MM.1S (cell line): Measurements from ENCODE around the gene LMAN1.
A peak's percentile ranks its signal among the peaks of the same experiment; 100 is the strongest.

ENCODE experiments used
- DNase-seq: peaks from one replicate; pipeline ENCODE4 v3.0.0-alpha.2; 2015
- H2AFZ ChIP-seq: fragments of 300-600 bp; sonication (generic); 2 replicates; pipeline ENCODE4 v1.6.0; 2016; ENCODE audit warnings: antibody characterized with exemption, low read length
- H3F3A ChIP-seq: fragments of 300-600 bp; sonication (generic); 2 replicates; pipeline ENCODE4 v1.6.1; 2016; ENCODE audit warnings: mild to moderate bottlenecking, antibody characterized with exemption, low read length, moderate library complexity, mixed read lengths; ENCODE audit not compliant: insufficient read depth
- H3K27ac ChIP-seq: fragments of 300-600 bp; sonication (generic); 2 replicates; pipeline ENCODE4 v1.5.1; 2016; ENCODE audit warnings: mild to moderate bottlenecking, low read length
- H3K27me3 ChIP-seq: fragments of 300-600 bp; sonication (generic); replicated peaks from 2 replicates; pipeline ENCODE4 v1.6.0; 2016; ENCODE audit warnings: low read length; ENCODE audit not compliant: insufficient read depth
- H3K36me3 ChIP-seq: fragments of 300-600 bp; sonication (generic); replicated peaks from 2 replicates; pipeline ENCODE4 v1.6.1; 2016; ENCODE audit warnings: mild to moderate bottlenecking, low read length, mixed read lengths; ENCODE audit not compliant: insufficient read depth
- H3K4me1 ChIP-seq: fragments of 300-600 bp; sonication (generic); 2 replicates; pipeline ENCODE4 v1.6.1; 2016; ENCODE audit warnings: low read length, mixed read lengths
- H3K4me2 ChIP-seq: fragments of 300-600 bp; sonication (generic); 2 replicates; pipeline ENCODE4 v1.6.0; 2016; ENCODE audit warnings: low read depth, low read length
- H3K4me3 ChIP-seq: fragments of 300-600 bp; sonication (generic); 2 replicates; pipeline ENCODE4 v1.5.1; 2016; ENCODE audit warnings: low read length, mixed read lengths
- H3K79me2 ChIP-seq: fragments of 300-600 bp; sonication (generic); 2 replicates; pipeline ENCODE4 v1.6.1; 2016; ENCODE audit warnings: mixed run types, low read length, mixed read lengths
- H3K9ac ChIP-seq: fragments of 300-600 bp; sonication (generic); 2 replicates; pipeline ENCODE4 v1.6.1; 2016; ENCODE audit warnings: low read length, mixed read lengths
- H3K9me2 ChIP-seq: fragments of 300-600 bp; sonication (generic); replicated peaks from 2 replicates; pipeline ENCODE4 v1.6.1; 2016; ENCODE audit warnings: mild to moderate bottlenecking, low read length, mixed read lengths; ENCODE audit not compliant: insufficient read depth
- H3K9me3 ChIP-seq: fragments of 300-600 bp; sonication (generic); replicated peaks from 2 replicates; pipeline ENCODE4 v1.6.1; 2016; ENCODE audit warnings: mild to moderate bottlenecking, low read length, mixed read lengths; ENCODE audit not compliant: insufficient read depth
- H4K20me1 ChIP-seq: fragments of 300-600 bp; sonication (generic); 2 replicates; pipeline ENCODE4 v1.6.1; 2016; ENCODE audit warnings: mild to moderate bottlenecking, low read length, moderate library complexity, mixed read lengths; ENCODE audit not compliant: insufficient read depth
- CTCF ChIP-seq: fragments of 300-600 bp; sonication (generic); IDR thresholded peaks from 2 replicates; pipeline ENCODE4 v1.5.1; 2016; ENCODE audit warnings: antibody characterized with exemption, low read length, mixed read lengths
- EZH2 ChIP-seq: fragments of 300-600 bp; sonication (generic); optimal IDR thresholded peaks from 2 replicates; pipeline ENCODE3; 2017; ENCODE audit warnings: low read depth, mild to moderate bottlenecking, antibody characterized with exemption, low read length, mixed read lengths
- EZH2phosphoT487 ChIP-seq: fragments of 300-600 bp; sonication (generic); IDR thresholded peaks from 2 replicates; pipeline ENCODE4 v1.6.1; 2018; ENCODE audit warnings: antibody characterized with exemption, low read length

The LMAN1 gene

GRCh38 chr18:59359576-59359952 is 499 bp upstream of the LMAN1 start:
- peak overlapping the region; percentile 80 for H3K4me2 ChIP-seq
- TF ChIP-seq CTCF (no peak), EZH2 (no peak)
- H3K4me3 ChIP-seq: peak overlapping the region; percentile 79
- no peak overlapping the region for H3K27ac ChIP-seq
- DNase-seq: no peak
- peaks cover 17% of the 10 kb centered on the region for H3K4me1 ChIP-seq
- H3K27me3 ChIP-seq: no peaks in the 10 kb centered on the region
- peaks cover 45% of the 10 kb centered on the region for H3K79me2 ChIP-seq
- peak overlapping the region; percentile 7; the same call in 1 of the 2 replicates for H3K9ac ChIP-seq
- peak overlapping the region; percentile 69 for H2AFZ ChIP-seq
- no peaks in the 10 kb centered on the region for H3K9me3 ChIP-seq
- H3K9me2 ChIP-seq: no peaks in the 10 kb centered on the region
- peaks cover 7% of the 10 kb centered on the region for H3K36me3 ChIP-seq
- no peaks in the 10 kb centered on the region for H4K20me1 ChIP-seq
- peaks cover 12% of the 10 kb centered on the region for H3F3A ChIP-seq

- TF ChIP-seq EZH2phosphoT487: no peak
- peak overlapping the region; percentile 85 for H3K27ac ChIP-seq
- H3K27me3 ChIP-seq: no peaks in the 10 kb centered on the region
- DNase-seq: no peak
- peaks cover 17% of the 10 kb centered on the region for H3K4me1 ChIP-seq
- peaks cover 12% of the 10 kb centered on the region for H3F3A ChIP-seq
- H3K9me3 ChIP-seq: no peaks in the 10 kb centered on the region
- H4K20me1 ChIP-seq: no peaks in the 10 kb centered on the region
- peak overlapping the region; percentile 95 for H3K9ac ChIP-seq
- H3K9me2 ChIP-seq: no peaks in the 10 kb centered on the region
- H3K36me3 ChIP-seq: peaks cover 16% of the 10 kb centered on the region
- H2AFZ ChIP-seq: peak overlapping the region; percentile 64; the same call in 1 of the 2 replicates
- peak overlapping the region; percentile 79 for H3K4me3 ChIP-seq
- peaks cover 57% of the 10 kb centered on the region for H3K79me2 ChIP-seq
- peak overlapping the region; percentile 88 for H3K4me2 ChIP-seq
These were observed 702 bp downstream of the LMAN1 start for GRCh38 chr18:59358414-59358711.

GRCh38 chr18:59357928-59358327 is 1.1 kb downstream of the LMAN1 start:
- peak; percentile 72 for DNase-seq
- Histone ChIP-seq H3K36me3 (peaks cover 20% of the 10 kb centered on the region), H3K4me1 (peaks cover 17% of the 10 kb centered on the region), H3K4me2 (peak overlapping the region; percentile 88), H4K20me1 (no peaks in the 10 kb centered on the region), H3K27me3 (no peaks in the 10 kb centered on the region), H3K9ac (peak overlapping the region; percentile 95), H3K9me3 (no peaks in the 10 kb centered on the region), H3K79me2 (peaks cover 62% of the 10 kb centered on the region), H3K9me2 (no peaks in the 10 kb centered on the region), H2AFZ (no peak overlapping the region), H3K27ac (peak overlapping the region; percentile 85), H3K4me3 (peak overlapping the region; percentile 79), H3F3A (peaks cover 12% of the 10 kb centered on the region)
- TF ChIP-seq EZH2phosphoT487 (no peak), CTCF (no peak), EZH2 (no peak)

GRCh38 chr18:59354731-59355130 is 4.3 kb downstream of the LMAN1 start:
- H3K27me3 ChIP-seq: no peaks in the 10 kb centered on the region
- no peak for TF ChIP-seq CTCF
- no peaks in the 10 kb centered on the region for H4K20me1 ChIP-seq
- H3K4me1 ChIP-seq: peaks cover 12% of the 10 kb centered on the region
- peaks cover 12% of the 10 kb centered on the region for H3F3A ChIP-seq
- H3K9me2 ChIP-seq: no peaks in the 10 kb centered on the region
- no peaks in the 10 kb centered on the region for H3K9me3 ChIP-seq
- no peak overlapping the region for H3K9ac ChIP-seq
- H3K36me3 ChIP-seq: peaks cover 36% of the 10 kb centered on the region
- H2AFZ ChIP-seq: no peak overlapping the region
- H3K27ac ChIP-seq: no peak overlapping the region
- no peak overlapping the region for H3K4me3 ChIP-seq
- H3K79me2 ChIP-seq: peaks cover 72% of the 10 kb centered on the region
- DNase-seq: no peak
- no peak overlapping the region for H3K4me2 ChIP-seq
